Measurements from ENCODE around the gene ZNF367. TPM values are rescaled to one million over a fixed set of nuclear protein-coding genes. Genes with fewer than 3 reads are reported as not detected.
A peak's percentile ranks its signal among the peaks of the same experiment; 100 is the strongest.

Gene ZNF367
- total and polyA plus RNA-seq, 2 donors (not counting 1 experiment from before 2014, with no cell fraction given), result 1.3 to 2.2 TPM

- peaks cover 22% of the 10 kb centered on the region for H3K4me1 Mint-ChIP-seq
- Histone ChIP-seq H3K4me3 (ENCODE audit: control extremely low read depth in 1 of 5, extremely low read depth in 1 of 5, insufficient read depth in 1 of 5, low read depth in 2 of 5, low read length in 4 of 5) (no peak overlapping the region), H3K79me2 (ENCODE audit: control insufficient read depth, insufficient read depth, low read length) (peaks cover 32% of the 10 kb centered on the region), H3K9ac (ENCODE audit: low read length) (no peak overlapping the region), H2AFZ (ENCODE audit: insufficient read depth, low read depth, low read length, poor library complexity, severe bottlenecking) (no peak overlapping the region), H3K27ac (ENCODE audit: low read length in 2 of 2) (no peak overlapping the region), H3K27me3 (replicated peaks in 1 of 4; ENCODE audit: control extremely low read depth in 1 of 4, control insufficient read depth in 3 of 4, insufficient read depth in 4 of 4, low read length in 3 of 4) (no peaks in the 10 kb centered on the region), H4K20me1 (ENCODE audit: control insufficient read depth, insufficient read depth, low read length, poor library complexity, severe bottlenecking) (no peaks in the 10 kb centered on the region), H3K9me3 (ENCODE audit: control extremely low read depth in 1 of 3, control insufficient read depth in 2 of 3, insufficient read depth in 1 of 3, low read length in 2 of 3) (no peaks in the 10 kb centered on the region), H3K4me2 (replicated peaks; ENCODE audit: low read depth, low read length, poor library complexity, severe bottlenecking) (no peak overlapping the region), H3K36me3 (replicated peaks in 1 of 2; ENCODE audit: control extremely low read depth in 1 of 2, control insufficient read depth in 1 of 2, extremely low read depth in 1 of 2, insufficient read depth in 2 of 2, low read length in 1 of 2) (no peaks in the 10 kb centered on the region), H3K4me1 (ENCODE audit: control insufficient read depth in 2 of 2, insufficient read depth in 2 of 2, low read length in 2 of 2) (peaks cover 18 to 28% of the 10 kb centered on the region in 2 donors)
- no peak for TF ChIP-seq EZH2 (IDR thresholded peaks at IDR 0.05; ENCODE audit: borderline replicate concordance, insufficient read depth, low read depth, low read length, poor library complexity, severe bottlenecking)
- TF ChIP-seq, protein P1, sequence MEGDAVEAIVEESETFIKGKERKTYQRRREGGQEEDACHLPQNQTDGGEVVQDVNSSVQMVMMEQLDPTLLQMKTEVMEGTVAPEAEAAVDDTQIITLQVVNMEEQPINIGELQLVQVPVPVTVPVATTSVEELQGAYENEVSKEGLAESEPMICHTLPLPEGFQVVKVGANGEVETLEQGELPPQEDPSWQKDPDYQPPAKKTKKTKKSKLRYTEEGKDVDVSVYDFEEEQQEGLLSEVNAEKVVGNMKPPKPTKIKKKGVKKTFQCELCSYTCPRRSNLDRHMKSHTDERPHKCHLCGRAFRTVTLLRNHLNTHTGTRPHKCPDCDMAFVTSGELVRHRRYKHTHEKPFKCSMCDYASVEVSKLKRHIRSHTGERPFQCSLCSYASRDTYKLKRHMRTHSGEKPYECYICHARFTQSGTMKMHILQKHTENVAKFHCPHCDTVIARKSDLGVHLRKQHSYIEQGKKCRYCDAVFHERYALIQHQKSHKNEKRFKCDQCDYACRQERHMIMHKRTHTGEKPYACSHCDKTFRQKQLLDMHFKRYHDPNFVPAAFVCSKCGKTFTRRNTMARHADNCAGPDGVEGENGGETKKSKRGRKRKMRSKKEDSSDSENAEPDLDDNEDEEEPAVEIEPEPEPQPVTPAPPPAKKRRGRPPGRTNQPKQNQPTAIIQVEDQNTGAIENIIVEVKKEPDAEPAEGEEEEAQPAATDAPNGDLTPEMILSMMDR (IDR thresholded peaks at IDR 0.05), result no peak
- intact Hi-C loops (cut with micrococcal nuclease), result loop anchor here (10.0 kb wide), 3 partner anchors 1004 to 1694 kb away; partner anchors contain the start of genes ANP32B and TDRD7
- H3K4me3 Mint-ChIP-seq, result no peak overlapping the region
- DNase-seq, result no peak
- H3K27me3 Mint-ChIP-seq, result no peaks in the 10 kb centered on the region
- CTCF ChIA-PET, result interaction anchor here (0.7 kb wide), 1 partner anchor 1969 kb away, joined by 3 read pairs; no protein-coding TSS in a partner anchor
- POLR2A ChIA-PET, result no interaction called here
- H3K27ac Mint-ChIP-seq, result peak overlapping the region; percentile 53
- WGBS (ENCODE audit: insufficient coverage), result 100% methylated on average over 1 of the region's 5 CpGs
- no peaks in the 10 kb centered on the region for H3K9me3 Mint-ChIP-seq (ENCODE audit: insufficient read depth)
- ATAC-seq (ENCODE audit: low read depth), result no peak
Observed at GRCh38 chr9:96411129-96411838, 6.9 kb downstream of the ZNF367 start.

All from B cell (primary cell).